ENCODE measurements around the gene MIF4GD. TPM values are rescaled to one million over a fixed set of nuclear protein-coding genes. Genes with fewer than 3 reads are reported as not detected.

The MIF4GD gene
- total RNA-seq, 1 donor from 2014 or later, result 30.0 TPM

- FAIRE-seq (no peak), DNase-seq (ENCODE audit: low read depth) (no peak)
- H3K4me3 ChIP-seq (ENCODE audit: low read depth, low read length), result no peak overlapping the region
- no peaks in the 10 kb centered on the region for H3K27me3 ChIP-seq (ENCODE audit: control insufficient read depth, insufficient read depth, low read length)
- no peak for TF ChIP-seq CTCF (IDR thresholded peaks at IDR 0.05; ENCODE audit: insufficient read depth, low read length, severe bottlenecking)
- peaks cover 12% of the 10 kb centered on the region for H3K36me3 ChIP-seq (ENCODE audit: control insufficient read depth, insufficient read depth, low read length)
Measured at GRCh38 chr17:75316253-75316652, 45.2 kb upstream of the MIF4GD start.

DNA sequence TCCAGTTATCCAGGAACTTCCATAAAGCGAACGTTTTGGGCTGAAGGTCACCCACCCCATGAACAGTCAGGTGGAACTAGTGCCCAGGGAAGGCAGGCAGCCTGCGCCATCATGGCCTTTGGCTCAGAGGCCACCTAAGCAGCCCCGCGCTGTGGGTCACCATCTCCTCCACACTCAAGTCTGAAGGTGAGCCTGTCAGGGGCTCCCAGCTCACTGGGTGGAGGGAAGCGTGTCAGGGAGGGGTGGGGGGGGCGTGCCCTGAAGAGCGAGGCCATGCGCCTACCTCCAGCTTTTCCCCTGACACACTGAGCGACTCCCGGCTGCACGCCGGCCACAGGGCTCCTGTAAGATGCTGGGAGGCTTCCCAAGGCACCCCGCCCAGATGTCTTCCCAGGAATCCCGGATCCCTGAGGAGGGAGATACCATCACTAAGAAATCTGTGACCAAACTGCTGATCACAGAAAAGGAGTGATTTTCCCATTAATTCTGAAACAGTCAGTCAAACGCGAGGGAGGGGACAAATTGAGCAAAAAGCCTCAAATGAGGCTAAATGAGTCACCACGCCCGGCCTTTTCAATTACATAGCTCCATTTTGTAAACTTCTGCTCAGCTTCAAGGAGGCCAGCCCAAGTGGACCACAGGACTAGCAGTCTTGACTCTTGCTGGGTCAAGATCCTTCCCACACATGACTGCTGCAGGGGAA, 44.7 kb upstream of the MIF4GD start:
- TF ChIP-seq CTCF (IDR thresholded peaks at IDR 0.05; ENCODE audit: insufficient read depth, low read length, severe bottlenecking), result no peak
- DNase-seq (ENCODE audit: low read depth), result no peak
- Histone ChIP-seq H3K4me3 (ENCODE audit: low read depth, low read length) (no peak overlapping the region), H3K36me3 (ENCODE audit: control insufficient read depth, insufficient read depth, low read length) (peaks cover 12% of the 10 kb centered on the region), H3K27me3 (ENCODE audit: control insufficient read depth, insufficient read depth, low read length) (no peaks in the 10 kb centered on the region)
- FAIRE-seq, result no peak

DNA sequence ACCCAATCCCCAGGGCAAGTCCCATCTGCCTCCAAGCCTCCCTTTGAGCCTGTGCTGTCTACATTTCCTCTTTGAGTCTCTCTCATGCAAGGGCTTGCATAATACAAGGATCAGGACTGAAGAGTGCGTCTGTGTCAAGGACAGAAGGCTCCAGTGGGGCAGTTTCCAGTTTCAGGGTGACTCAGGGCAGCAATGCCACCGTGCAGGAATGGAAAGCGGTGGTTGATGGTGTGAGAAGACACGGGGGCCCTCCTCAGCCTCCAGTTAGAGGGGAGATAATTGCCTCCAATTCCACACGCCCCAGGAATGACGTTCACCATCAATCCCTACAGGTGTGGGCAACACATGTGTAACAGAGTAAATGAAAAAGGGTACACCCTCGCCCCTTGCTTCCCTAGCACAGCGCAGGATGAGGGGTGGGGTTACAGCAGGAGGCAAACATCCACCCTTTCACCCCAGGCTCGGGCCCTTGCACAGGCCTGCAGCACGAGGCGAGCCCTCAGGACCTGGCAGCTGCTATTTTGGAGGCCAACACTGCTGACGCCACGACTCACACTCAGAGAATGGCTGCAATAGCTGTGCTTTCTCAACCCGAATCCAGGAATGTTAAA, 43.0 kb upstream of the MIF4GD start:
- Histone ChIP-seq H3K4me3 (ENCODE audit: low read depth, low read length) (no peak overlapping the region), H3K27me3 (ENCODE audit: control insufficient read depth, insufficient read depth, low read length) (no peaks in the 10 kb centered on the region), H3K36me3 (ENCODE audit: control insufficient read depth, insufficient read depth, low read length) (peaks cover 8% of the 10 kb centered on the region)
- no peak for FAIRE-seq
- DNase-seq (ENCODE audit: low read depth), result peak; percentile 31
- no peak for TF ChIP-seq CTCF (IDR thresholded peaks at IDR 0.05; ENCODE audit: insufficient read depth, low read length, severe bottlenecking)

DNA sequence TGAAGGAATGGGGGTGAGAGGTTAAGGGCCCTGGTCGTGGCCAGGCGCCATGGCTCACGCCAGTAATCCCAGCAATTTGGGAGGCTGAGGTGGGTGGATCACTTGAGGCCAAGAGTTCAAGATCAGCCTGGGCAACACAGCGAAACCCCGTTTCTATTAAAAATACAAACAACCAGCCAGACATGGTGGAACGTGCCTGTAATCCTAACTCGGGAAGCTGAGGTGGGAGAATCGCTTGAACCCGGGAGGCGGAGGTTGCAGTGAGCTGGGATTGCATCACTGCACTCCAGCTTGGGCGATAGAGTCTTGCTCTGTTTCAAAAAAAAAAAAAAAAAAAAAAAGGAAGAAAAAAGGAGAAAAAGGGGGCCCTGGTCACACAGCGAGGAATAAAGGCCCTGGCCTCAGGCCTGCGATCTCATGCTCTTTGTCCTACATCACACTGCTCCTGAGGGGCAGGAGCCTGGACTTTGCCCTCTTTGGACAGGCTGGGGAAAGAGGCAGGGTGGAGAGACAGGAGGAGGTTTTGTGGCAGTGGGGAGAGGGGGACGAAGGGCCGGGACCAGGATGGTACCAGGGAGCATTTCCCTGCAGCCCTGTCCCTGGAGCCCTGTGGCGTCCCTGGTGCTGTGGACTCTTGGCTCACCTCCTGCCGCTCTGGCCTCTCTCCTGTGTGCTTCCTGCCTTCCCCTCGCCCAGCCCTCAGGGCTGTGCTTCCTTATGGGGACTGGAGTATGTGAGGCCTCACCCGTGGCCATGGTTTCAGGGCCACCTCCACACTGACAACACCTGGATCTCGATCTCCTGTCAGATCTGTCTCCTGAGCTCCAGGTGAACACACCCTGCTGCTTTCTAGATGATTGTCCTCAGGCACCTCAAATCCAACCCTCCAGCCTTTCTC, 38.0 kb upstream of the MIF4GD start:
- no peaks in the 10 kb centered on the region for H3K27me3 ChIP-seq (ENCODE audit: control insufficient read depth, insufficient read depth, low read length)
- DNase-seq (ENCODE audit: low read depth) (no peak), FAIRE-seq (no peak)
- no peak overlapping the region for H3K4me3 ChIP-seq (ENCODE audit: low read depth, low read length)
- no peak for TF ChIP-seq CTCF (IDR thresholded peaks at IDR 0.05; ENCODE audit: insufficient read depth, low read length, severe bottlenecking)
- H3K36me3 ChIP-seq (ENCODE audit: control insufficient read depth, insufficient read depth, low read length), result no peaks in the 10 kb centered on the region

DNA sequence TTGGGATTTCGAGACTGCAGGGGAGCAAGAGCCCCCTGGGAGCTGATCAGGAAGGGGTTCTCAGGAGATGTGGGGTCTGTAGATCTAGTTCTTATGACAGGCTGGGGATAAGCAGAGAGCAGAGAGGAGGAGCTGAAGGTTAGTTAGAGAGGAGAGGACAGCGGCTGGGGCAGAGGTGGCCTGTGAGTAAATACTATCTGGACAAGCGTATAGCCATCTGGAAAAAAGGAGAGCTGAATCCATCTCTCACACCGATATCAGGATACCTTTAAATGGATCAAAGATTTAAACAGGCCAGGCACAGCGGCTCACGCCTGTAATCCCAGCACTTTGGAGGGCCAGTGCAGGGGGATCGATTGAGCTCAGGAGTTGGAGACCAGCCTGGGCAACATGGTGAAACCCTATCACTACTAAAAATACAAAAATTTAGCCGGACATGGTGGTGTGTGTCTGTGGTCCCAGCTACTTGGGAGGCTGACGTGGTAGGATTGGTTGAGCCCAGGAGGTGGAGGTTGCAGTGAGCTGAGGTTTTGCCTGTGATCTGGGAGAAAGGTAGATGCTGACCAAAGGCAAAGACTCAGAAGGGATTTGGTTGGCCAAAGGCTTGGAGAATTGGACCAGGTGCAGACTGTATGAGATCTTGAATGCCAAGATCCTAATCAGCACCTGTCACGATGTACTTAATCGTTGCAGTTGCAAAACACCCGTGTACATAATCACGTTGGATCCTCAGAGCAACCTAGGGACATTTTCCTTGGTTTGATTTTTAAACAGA, 37.1 kb upstream of the MIF4GD start:
- H3K36me3 ChIP-seq (ENCODE audit: control insufficient read depth, insufficient read depth, low read length), result no peaks in the 10 kb centered on the region
- DNase-seq (ENCODE audit: low read depth) (no peak), FAIRE-seq (no peak)
- no peak for TF ChIP-seq CTCF (IDR thresholded peaks at IDR 0.05; ENCODE audit: insufficient read depth, low read length, severe bottlenecking)
- no peaks in the 10 kb centered on the region for H3K27me3 ChIP-seq (ENCODE audit: control insufficient read depth, insufficient read depth, low read length)
- no peak overlapping the region for H3K4me3 ChIP-seq (ENCODE audit: low read depth, low read length)
